HG03095 (cell line): ENCODE measurements around the gene SNAPC4.
"Not testable (repeated sequence)": the region's sequence is repeated elsewhere in the genome, so short reads cannot be mapped to it uniquely, and the experiment has no call there.

Experiments
- ATAC-seq: cut with Tn5 transposase; IDR thresholded peaks from one replicate; pipeline ENCODE4 v1.9.1; 2021; ENCODE audit warnings: moderate library complexity; ENCODE audit not compliant: unreplicated experiment

Gene SNAPC4

GRCh38 chr9:136433043-136433715 is 33.2 kb upstream of the SNAPC4 start:
- ATAC-seq, result no peak

DNA sequence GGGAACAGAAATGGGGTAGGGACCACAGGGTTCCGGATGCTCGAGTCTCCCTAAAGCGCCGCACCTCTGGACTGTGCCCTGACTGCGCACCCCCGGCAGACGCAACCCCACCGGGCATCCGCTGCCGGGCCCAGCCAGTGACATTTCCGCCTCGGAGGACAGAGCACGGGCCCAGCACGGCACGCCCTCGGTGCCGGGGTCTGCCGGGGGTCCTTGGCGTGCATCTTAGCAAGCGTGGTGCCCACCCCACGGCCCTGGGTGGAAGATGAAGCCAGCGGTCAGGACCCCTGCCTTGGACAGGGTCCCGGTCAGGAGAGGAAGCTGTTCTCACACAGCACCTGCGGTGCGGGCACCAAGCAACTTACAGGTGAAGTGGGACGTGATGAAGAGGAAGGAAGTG is 32.6 kb upstream of the SNAPC4 start:
- no peak for ATAC-seq

- no peak for ATAC-seq
These were observed 31.9 kb upstream of the SNAPC4 start for GRCh38 chr9:136431782-136432350.

DNA sequence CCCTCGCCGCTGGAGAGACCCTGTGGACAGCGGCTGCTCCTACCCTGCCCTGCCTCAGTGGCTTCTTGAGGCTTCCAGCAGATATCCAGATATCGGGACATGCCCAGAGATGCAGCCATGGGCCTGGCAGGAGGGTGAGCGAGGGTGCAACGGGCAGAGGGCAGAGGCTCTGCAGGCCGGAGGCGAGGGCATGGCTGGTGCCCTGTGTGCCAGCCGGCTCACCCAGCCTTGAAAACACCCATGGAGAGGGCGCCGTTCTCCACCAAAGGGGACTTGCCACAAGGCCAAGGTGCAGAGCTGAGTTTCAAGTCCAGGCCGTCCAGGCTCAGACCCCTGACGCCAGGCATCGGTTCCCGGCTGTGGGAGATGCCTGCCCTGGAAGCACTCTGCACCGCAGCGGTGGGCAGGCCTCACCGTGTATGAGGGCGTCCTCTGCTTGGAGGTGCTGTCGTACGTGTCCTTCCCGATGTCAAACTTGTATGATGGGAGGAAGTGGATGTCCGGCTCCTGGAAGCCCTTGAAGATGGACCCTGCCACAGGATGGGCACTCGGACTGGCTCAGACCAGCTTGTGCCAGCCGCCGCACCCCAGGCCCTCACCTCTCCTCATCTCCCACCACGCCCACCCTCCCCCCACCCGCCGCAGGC is 30.7 kb upstream of the SNAPC4 start:
- no peak for ATAC-seq

DNA sequence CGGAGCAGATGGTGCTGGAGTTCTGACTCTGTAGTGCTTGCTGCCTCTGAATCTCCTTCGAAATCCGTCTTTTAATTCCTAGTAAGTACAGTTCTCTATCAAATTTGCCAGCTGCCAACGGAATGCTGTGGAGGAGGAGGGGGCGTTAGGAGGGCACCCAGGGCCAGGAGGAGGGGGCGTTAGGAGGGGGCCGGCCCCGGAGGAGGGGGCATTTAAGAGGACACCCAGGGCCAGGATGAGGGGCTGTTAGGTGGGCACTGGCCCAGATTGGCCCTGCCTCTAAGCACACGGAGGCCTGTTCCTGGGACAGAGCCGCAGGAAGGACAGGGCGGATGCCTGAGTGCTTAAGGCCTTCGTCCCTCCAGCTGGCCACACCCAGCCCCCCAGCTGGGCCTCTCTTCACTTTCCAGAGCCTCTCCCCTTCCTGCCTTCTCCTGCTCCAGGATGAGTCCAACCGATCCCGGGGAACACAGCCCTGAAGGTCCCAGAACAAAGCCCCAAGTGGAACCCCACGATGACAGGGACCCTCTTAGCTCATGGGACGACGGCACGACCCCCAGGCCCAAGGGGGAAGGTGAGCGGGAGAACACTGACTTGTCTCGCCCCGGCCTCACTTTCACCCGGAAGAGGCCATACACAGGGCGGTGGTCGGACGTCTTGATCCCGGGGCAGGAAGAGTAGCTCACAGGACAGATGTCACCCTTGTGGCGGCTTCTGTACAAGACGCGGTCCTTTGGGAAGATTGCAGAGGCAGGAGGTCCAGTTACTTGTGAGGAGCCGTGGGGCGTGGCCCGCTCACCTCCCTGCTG is 29.9 kb upstream of the SNAPC4 start:
- ATAC-seq, result no peak

DNA sequence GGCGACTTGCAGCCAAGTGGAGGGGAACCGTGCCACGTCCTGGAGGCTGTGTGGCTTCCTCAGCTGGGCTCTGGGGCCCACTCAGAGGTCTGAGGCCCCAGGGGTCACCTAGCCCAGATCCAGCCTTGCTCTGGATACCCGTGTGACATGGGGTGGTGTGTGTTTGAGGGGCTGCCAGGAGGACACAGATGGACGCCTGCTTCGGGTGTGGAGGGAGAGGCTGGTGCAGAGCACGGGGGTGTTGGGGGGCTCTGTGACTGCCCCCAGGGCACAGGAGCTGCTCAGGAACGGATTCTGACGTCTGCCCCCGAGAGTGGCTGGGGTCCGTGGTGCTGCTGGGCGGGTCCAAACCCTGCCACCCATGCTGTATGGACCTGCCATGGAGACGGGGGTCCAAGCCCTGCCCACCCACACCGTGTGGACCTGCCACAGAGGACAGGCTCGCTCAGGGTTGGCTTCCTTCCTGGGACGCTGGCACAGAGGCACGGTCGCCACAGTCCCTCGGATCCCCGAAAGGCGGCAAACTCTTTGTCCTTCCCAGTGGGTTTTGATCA is 29.2 kb upstream of the SNAPC4 start:
- no peak for ATAC-seq

GRCh38 chr9:136426787-136427186 is 26.8 kb upstream of the SNAPC4 start:
- no peak for ATAC-seq

- ATAC-seq, result not testable (repeated sequence)
These were observed 25.4 kb upstream of the SNAPC4 start for GRCh38 chr9:136425367-136425766.

- ATAC-seq, result no peak
These were observed 24.9 kb upstream of the SNAPC4 start for GRCh38 chr9:136424750-136425362.

DNA sequence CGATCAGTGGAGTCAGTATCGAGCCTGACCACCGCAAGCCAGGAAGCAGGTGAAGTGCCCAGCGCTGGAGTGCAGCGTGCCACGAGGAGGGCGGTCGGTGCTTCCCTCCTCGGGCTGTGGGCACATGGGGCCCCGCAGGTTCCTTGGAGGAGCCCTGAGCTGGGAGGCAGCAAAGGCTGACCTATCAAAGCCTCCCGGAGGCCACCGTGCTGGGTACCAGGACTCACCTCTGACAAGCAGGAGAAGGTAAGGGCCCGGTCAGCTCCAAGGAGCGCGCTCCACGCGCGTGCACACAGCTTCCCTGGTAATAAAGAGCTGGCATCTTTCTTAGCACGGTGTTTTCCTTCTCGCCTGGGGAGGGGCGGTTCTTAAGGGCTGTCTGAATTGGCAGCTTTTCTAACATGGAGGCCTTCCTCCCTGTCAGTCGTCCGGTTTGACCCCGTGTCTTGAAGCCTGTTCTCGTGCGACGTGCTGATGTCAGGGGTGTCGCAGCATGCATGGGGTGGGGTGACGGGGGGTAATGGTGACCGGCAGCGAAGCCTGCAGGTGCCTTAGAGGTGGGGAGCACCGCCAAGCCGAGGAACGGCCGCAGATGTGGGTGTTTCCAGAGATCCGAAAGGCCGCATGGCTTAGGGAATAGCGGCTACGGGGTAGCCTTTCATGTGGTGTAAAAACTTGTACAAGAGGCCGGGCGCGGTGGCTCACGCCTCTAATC is 23.6 kb upstream of the SNAPC4 start:
- ATAC-seq, result no peak

DNA sequence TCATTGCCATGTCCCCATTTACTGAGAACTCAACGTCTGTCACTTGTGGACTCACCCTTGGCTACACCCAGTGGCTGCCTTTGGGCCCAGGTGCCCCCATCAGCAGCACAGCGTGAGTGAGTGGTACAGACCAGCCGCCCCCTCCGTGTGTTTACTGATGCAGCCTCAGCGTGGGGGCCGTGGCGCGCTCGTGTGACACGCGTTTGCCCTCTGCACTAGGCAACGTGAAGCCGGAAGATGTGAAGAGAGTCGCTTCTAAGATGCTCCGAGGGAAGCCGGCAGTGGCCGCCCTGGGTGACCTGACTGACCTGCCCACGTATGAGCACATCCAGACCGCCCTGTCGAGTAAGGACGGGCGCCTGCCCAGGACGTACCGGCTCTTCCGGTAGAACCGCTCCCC is 22.9 kb upstream of the SNAPC4 start:
- no peak for ATAC-seq

DNA sequence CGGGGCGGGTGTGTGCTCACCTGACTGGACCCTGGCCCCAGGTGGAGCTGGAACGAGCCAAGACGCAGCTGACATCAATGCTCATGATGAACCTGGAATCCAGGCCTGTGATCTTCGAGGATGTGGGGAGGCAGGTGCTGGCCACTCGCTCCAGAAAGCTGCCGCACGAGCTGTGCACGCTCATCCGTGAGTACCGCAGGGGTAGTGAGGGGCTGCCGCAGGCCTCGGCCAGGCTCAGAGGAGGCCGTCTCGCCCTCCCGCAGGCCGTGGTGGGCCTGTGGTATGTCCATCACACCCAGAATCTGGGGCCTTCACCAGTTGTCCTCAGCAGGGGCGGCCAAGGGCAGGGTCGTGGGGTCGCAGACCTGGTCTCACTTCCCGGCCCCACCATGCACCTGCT is 21.8 kb upstream of the SNAPC4 start:
- no peak for ATAC-seq

- no peak for ATAC-seq
These were observed 19.1 kb upstream of the SNAPC4 start for GRCh38 chr9:136419092-136419420.

DNA sequence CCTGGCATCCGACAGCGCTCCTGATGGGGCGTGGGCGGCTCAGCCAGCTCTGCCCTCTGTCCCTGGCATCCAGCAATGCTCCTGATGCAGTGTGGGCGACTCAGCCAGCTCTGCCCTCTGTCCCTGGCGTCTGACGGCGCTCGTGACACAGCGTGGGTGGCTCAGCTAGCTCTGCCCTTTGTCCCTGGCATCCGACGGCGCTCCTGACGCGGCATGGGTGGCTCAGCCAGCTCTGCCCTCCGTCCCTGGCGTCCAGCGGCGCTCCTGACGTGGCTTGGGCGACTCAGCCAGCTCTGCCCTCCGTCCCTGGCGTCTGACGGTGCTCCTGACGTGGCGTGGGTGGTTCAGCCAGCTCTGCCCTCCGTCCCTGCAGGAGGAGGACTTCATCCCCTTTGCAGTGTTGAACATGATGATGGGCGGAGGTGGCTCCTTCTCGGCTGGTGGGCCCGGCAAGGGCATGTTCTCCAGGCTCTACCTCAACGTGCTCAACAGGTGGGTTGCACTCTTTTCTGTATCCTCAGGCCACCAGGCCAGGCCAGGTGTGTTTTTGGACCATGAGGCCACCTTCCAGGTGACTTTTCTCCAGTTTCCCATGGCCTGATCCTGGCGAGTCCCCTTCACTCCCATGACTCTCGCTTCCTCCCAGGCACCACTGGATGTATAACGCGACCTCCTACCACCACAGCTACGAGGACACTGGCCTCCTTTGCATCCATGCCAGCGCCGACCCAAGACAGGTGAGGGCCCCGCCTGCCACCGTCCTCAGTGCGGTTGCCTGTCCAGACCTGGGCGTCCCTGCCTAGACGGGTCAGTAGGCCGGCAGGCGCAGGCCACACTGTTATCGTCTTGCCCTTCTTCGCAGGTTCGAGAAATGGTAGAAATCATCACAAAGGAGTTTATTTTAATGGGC is 18.5 kb upstream of the SNAPC4 start:
- ATAC-seq, result no peak

DNA sequence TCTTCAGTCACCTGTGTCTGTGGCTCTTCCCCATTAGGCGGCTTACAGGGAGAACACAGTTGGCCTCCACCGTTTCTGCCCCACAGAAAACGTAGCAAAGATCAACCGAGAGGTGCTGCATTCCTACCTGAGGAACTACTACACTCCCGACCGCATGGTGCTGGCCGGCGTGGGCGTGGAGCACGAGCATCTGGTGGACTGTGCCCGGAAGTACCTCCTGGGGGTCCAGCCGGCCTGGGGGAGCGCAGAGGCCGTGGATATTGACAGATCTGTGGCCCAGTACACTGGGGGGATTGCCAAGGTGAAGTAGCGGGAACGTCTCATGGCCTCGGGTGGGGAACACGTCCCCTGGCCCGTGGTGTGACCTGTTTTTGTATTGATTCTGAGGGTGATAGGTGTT is 16.9 kb upstream of the SNAPC4 start:
- ATAC-seq, result no peak

DNA sequence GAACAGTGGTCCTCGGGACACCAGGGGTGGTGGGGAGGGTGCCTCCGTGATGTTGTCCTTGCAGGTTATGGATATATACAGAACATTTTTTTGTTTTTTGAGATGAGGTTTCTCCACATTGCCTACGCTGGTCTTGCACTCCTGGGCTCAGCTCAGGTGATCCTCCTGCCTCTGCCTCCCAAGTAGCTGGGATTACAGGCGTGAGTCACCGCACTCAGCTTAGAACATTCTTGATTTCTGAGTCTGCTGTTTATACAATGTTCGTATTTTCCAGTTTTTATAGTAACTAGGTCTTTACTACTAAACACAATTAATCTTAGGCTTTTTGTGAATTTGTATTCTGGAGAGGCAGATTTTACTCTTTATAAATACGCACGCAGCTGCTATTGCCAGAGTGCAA is 16.5 kb upstream of the SNAPC4 start:
- ATAC-seq, result no peak

GRCh38 chr9:136412962-136413361 is 13.0 kb upstream of the SNAPC4 start:
- no peak for ATAC-seq

- no peak for ATAC-seq
These were observed 11.4 kb upstream of the SNAPC4 start for GRCh38 chr9:136411378-136411777.

DNA sequence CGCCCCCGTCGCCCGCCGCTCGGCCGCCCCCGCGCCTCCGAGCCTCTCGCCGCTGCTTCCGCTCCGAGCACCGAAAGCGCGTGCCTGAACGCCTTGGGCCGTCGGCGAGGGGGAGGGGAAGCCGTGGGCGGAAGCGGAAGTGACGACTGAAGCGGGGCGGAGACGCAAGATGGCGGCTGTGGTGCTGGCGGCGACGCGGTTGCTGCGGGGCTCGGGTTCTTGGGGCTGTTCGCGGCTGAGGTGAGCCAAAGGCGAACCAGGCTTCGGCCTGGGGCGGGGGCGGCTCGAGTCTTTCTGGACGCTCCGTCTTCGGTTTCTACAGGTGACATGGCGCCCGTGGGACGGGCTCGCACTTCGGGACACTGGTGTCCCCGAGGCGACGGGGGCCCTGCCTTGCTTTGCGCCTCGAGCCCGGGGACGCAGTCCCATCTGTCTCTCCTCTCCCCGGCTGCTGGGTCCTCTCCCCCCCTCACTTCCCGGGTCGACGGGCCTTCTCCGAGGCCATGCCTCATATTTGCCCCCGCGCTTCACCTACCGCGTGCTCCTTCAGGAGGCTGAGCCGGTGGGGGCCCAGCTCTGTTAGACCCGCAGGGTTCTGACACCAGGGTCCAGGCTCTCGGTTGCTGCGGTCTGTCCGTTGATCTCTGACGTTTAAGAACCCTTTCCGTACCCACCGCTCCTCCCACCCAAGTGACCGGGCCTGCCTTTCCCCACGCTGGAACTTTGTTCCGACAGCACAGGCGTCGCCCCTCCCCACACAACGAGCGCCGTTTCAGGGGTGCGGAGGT is 10.7 kb upstream of the SNAPC4 start, which contains the start of the genes ENTR1 and PMPCA:
TSS of gene ENTR1 (minus strand) at position 115 of the 788 bp plus-strand sequence. CDS start 217 bp downstream, outside the sequence.
TSS of gene PMPCA (plus strand) at position 159 of the 788 bp plus-strand sequence. CDS start at position 170, 11 bp downstream.
- ATAC-seq, result peak; percentile 55
